IPS DF 6.9 (cell line): ENCODE results near the gene EXOSC9.

ENCODE experiments used
- DNase-seq: peaks from one replicate; pipeline ENCODE4 v3.0.0-alpha.2; 2013; ENCODE audit warnings: low read depth, low spot score
- H3K27ac ChIP-seq: one replicate; pipeline ENCODE4 v1.5.1; 2013; ENCODE audit warnings: low read length, control low read depth
- H3K27me3 ChIP-seq: 2 replicates; pipeline ENCODE4 v1.6.1; 2013; ENCODE audit warnings: mild to moderate bottlenecking, low read length; ENCODE audit not compliant: control insufficient read depth, insufficient read depth
- H3K36me3 ChIP-seq: 2 replicates; pipeline ENCODE4 v1.6.1; 2013; ENCODE audit warnings: low read length; ENCODE audit not compliant: control insufficient read depth, insufficient read depth
- H3K4me1 ChIP-seq: 2 replicates; pipeline ENCODE4 v1.6.1; 2013; ENCODE audit warnings: low read length; ENCODE audit not compliant: control insufficient read depth, insufficient read depth
- H3K4me3 ChIP-seq: 2 replicates; pipeline ENCODE4 v1.5.1; 2013; ENCODE audit warnings: mild to moderate bottlenecking, low read length
- H3K9me3 ChIP-seq: 2 replicates; pipeline ENCODE4 v1.6.1; 2013; ENCODE audit warnings: low read length, inconsistent platforms; ENCODE audit not compliant: control insufficient read depth, insufficient read depth
- WGBS: extraction: QIAGEN DNeasy Blood & Tissue Kit; methylation state at CpG from one replicate; pipeline ENCODE4 v1.1.7; 2013; ENCODE audit warnings: mixed read lengths, missing lambda C conversion rate; ENCODE audit not compliant: insufficient read length, insufficient coverage; 5-methylcytosine and 5-hydroxymethylcytosine counted together

Gene EXOSC9

GRCh38 chr4:121861426-121861825, 60.3 kb downstream of the EXOSC9 start:
- H3K4me3 ChIP-seq = no peak overlapping the region
- H3K9me3 ChIP-seq = no peaks in the 10 kb centered on the region
- no peak for DNase-seq
- WGBS = no CpG with 5 or more reads among the region's 2 CpGs
- no peaks in the 10 kb centered on the region; the same call in 1 of the 2 replicates for H3K36me3 ChIP-seq
- H3K27ac ChIP-seq = no peak overlapping the region
- no peaks in the 10 kb centered on the region for H3K4me1 ChIP-seq
- H3K27me3 ChIP-seq = no peaks in the 10 kb centered on the region

GRCh38 chr4:121863799-121864198, 62.7 kb downstream of the EXOSC9 start:
- DNase-seq = no peak
- no CpG with 5 or more reads among the region's 7 CpGs for WGBS
- no peaks in the 10 kb centered on the region for H3K4me1 ChIP-seq
- H3K36me3 ChIP-seq = no peaks in the 10 kb centered on the region; the same call in 1 of the 2 replicates
- no peak overlapping the region for H3K27ac ChIP-seq
- no peak overlapping the region for H3K4me3 ChIP-seq
- H3K27me3 ChIP-seq = no peaks in the 10 kb centered on the region
- no peaks in the 10 kb centered on the region for H3K9me3 ChIP-seq
